ENCODE measurements around the gene FLNA.

The FLNA gene

GRCh38 chrX:154333116-154333515, 41.3 kb downstream of the FLNA start:
- no peak for DNase-seq (ENCODE audit: low spot score in 2 of 2)
- Mint-ChIP-seq H3K4me3 (no peak overlapping the region), H3K9me3 (no peaks in the 10 kb centered on the region), H3K27me3 (no peaks in the 10 kb centered on the region), H3K4me1 (peaks cover 13% of the 10 kb centered on the region), H3K27ac (no peak overlapping the region), H3K36me3 (no peaks in the 10 kb centered on the region)
- ATAC-seq (ENCODE audit: low read depth) = no peak

GRCh38 chrX:154332561-154332960, 41.9 kb downstream of the FLNA start:
- DNase-seq (ENCODE audit: low spot score in 2 of 2) = no peak
- ATAC-seq (ENCODE audit: low read depth) = no peak
- Mint-ChIP-seq H3K4me1 (peaks cover 13% of the 10 kb centered on the region), H3K9me3 (no peaks in the 10 kb centered on the region), H3K4me3 (no peak overlapping the region), H3K27ac (no peak overlapping the region), H3K36me3 (no peaks in the 10 kb centered on the region), H3K27me3 (no peaks in the 10 kb centered on the region)

GRCh38 chrX:154329294-154329693, 45.1 kb downstream of the FLNA start:
- Mint-ChIP-seq H3K36me3 (no peaks in the 10 kb centered on the region), H3K27me3 (no peaks in the 10 kb centered on the region), H3K4me3 (no peak overlapping the region), H3K4me1 (peaks cover 21% of the 10 kb centered on the region), H3K9me3 (no peaks in the 10 kb centered on the region), H3K27ac (no peak overlapping the region)
- no peak for ATAC-seq (ENCODE audit: low read depth)
- no peak for DNase-seq (ENCODE audit: low spot score in 2 of 2)

GRCh38 chrX:154328646-154329045, 45.8 kb downstream of the FLNA start:
- peaks cover 19% of the 10 kb centered on the region for H3K4me1 Mint-ChIP-seq
- H3K27me3 Mint-ChIP-seq = no peaks in the 10 kb centered on the region
- no peaks in the 10 kb centered on the region for H3K36me3 Mint-ChIP-seq
- no peaks in the 10 kb centered on the region for H3K9me3 Mint-ChIP-seq
- H3K4me3 Mint-ChIP-seq = no peak overlapping the region
- ATAC-seq (ENCODE audit: low read depth) (no peak), DNase-seq (ENCODE audit: low spot score in 2 of 2) (no peak)
- no peak overlapping the region for H3K27ac Mint-ChIP-seq

- ATAC-seq (ENCODE audit: low read depth) (peak; percentile 83), DNase-seq (ENCODE audit: low spot score in 2 of 2) (no peak)
- H3K36me3 Mint-ChIP-seq = no peaks in the 10 kb centered on the region
- H3K4me3 Mint-ChIP-seq = peak overlapping the region; percentile 11
- H3K4me1 Mint-ChIP-seq = peaks cover 21% of the 10 kb centered on the region
- no peak overlapping the region for H3K27ac Mint-ChIP-seq
- H3K27me3 Mint-ChIP-seq = no peaks in the 10 kb centered on the region
- no peaks in the 10 kb centered on the region for H3K9me3 Mint-ChIP-seq
These were observed 47.2 kb downstream of the FLNA start for GRCh38 chrX:154327038-154327820.

GRCh38 chrX:154325541-154325940, 48.9 kb downstream of the FLNA start:
- Mint-ChIP-seq H3K27me3 (no peaks in the 10 kb centered on the region), H3K9me3 (no peaks in the 10 kb centered on the region), H3K27ac (no peak overlapping the region), H3K36me3 (no peaks in the 10 kb centered on the region), H3K4me1 (peaks cover 30% of the 10 kb centered on the region), H3K4me3 (no peak overlapping the region)
- ATAC-seq (ENCODE audit: low read depth) (no peak), DNase-seq (ENCODE audit: low spot score in 2 of 2) (no peak)

- Mint-ChIP-seq H3K4me1 (peaks cover 39% of the 10 kb centered on the region), H3K27me3 (no peaks in the 10 kb centered on the region), H3K9me3 (no peaks in the 10 kb centered on the region), H3K27ac (no peak overlapping the region), H3K36me3 (no peaks in the 10 kb centered on the region), H3K4me3 (no peak overlapping the region)
- no peak for DNase-seq (ENCODE audit: low spot score in 2 of 2)
- no peak for ATAC-seq (ENCODE audit: low read depth)
These were observed 50.9 kb downstream of the FLNA start for GRCh38 chrX:154323537-154323936.

GRCh38 chrX:154322890-154323289, 51.5 kb downstream of the FLNA start:
- H3K9me3 Mint-ChIP-seq = no peaks in the 10 kb centered on the region
- peaks cover 39% of the 10 kb centered on the region for H3K4me1 Mint-ChIP-seq
- H3K27me3 Mint-ChIP-seq = no peaks in the 10 kb centered on the region
- no peak overlapping the region for H3K4me3 Mint-ChIP-seq
- no peaks in the 10 kb centered on the region for H3K36me3 Mint-ChIP-seq
- DNase-seq (ENCODE audit: low spot score in 2 of 2) (no peak), ATAC-seq (ENCODE audit: low read depth) (peak; percentile 46)
- H3K27ac Mint-ChIP-seq = peak overlapping the region; percentile 24

- Mint-ChIP-seq H3K27ac (peak overlapping the region; percentile 63), H3K4me3 (peak overlapping the region; percentile 46)
- peak; percentile 42 for ATAC-seq (ENCODE audit: low read depth)
These were observed 52.8 kb downstream of the FLNA start for GRCh38 chrX:154321594-154321993.

GRCh38 chrX:154321152-154321551, 53.3 kb downstream of the FLNA start:
- ATAC-seq (ENCODE audit: low read depth) = peak; percentile 50
- H3K4me3 Mint-ChIP-seq = peak overlapping the region; percentile 46
- peaks cover 35% of the 10 kb centered on the region for H3K4me1 Mint-ChIP-seq
- no peaks in the 10 kb centered on the region for H3K27me3 Mint-ChIP-seq
- no peak for DNase-seq (ENCODE audit: low spot score in 2 of 2)
- H3K36me3 Mint-ChIP-seq = no peaks in the 10 kb centered on the region
- H3K27ac Mint-ChIP-seq = peak overlapping the region; percentile 63
- no peaks in the 10 kb centered on the region for H3K9me3 Mint-ChIP-seq

More at GRCh38 chrX:154321594-154321993, 52.8 kb downstream of the FLNA start:
- peaks cover 38% of the 10 kb centered on the region for H3K4me1 Mint-ChIP-seq
- H3K9me3 Mint-ChIP-seq = no peaks in the 10 kb centered on the region
- DNase-seq (ENCODE audit: low spot score in 2 of 2) = no peak
- H3K36me3 Mint-ChIP-seq = no peaks in the 10 kb centered on the region
- H3K27me3 Mint-ChIP-seq = no peaks in the 10 kb centered on the region

GRCh38 chrX:154320406-154320805, 54.0 kb downstream of the FLNA start:
- H3K4me3 Mint-ChIP-seq = peak overlapping the region; percentile 27
- no peaks in the 10 kb centered on the region for H3K27me3 Mint-ChIP-seq
- H3K27ac Mint-ChIP-seq = peak overlapping the region; percentile 63
- no peaks in the 10 kb centered on the region for H3K36me3 Mint-ChIP-seq
- no peak for ATAC-seq (ENCODE audit: low read depth)
- no peaks in the 10 kb centered on the region for H3K9me3 Mint-ChIP-seq
- DNase-seq (ENCODE audit: low spot score in 2 of 2) = no peak
- peaks cover 33% of the 10 kb centered on the region for H3K4me1 Mint-ChIP-seq

- H3K36me3 Mint-ChIP-seq = no peaks in the 10 kb centered on the region
- DNase-seq (ENCODE audit: low spot score in 2 of 2) (no peak), ATAC-seq (ENCODE audit: low read depth) (peak; percentile 55)
- no peaks in the 10 kb centered on the region for H3K9me3 Mint-ChIP-seq
- no peaks in the 10 kb centered on the region for H3K27me3 Mint-ChIP-seq
- peak overlapping the region; percentile 50 for H3K4me3 Mint-ChIP-seq
- H3K27ac Mint-ChIP-seq = peak overlapping the region; percentile 79
- H3K4me1 Mint-ChIP-seq = peaks cover 25% of the 10 kb centered on the region
These were observed 56.9 kb downstream of the FLNA start for GRCh38 chrX:154317391-154317995.

- Mint-ChIP-seq H3K27ac (no peak overlapping the region), H3K4me3 (no peak overlapping the region), H3K4me1 (peaks cover 19% of the 10 kb centered on the region), H3K36me3 (no peaks in the 10 kb centered on the region), H3K27me3 (no peaks in the 10 kb centered on the region), H3K9me3 (no peaks in the 10 kb centered on the region)
- ATAC-seq (ENCODE audit: low read depth) = no peak
- no peak for DNase-seq (ENCODE audit: low spot score in 2 of 2)
These were observed 59.0 kb downstream of the FLNA start for GRCh38 chrX:154315416-154315815.

- Mint-ChIP-seq H3K36me3 (no peaks in the 10 kb centered on the region), H3K27me3 (no peaks in the 10 kb centered on the region), H3K4me1 (peaks cover 18% of the 10 kb centered on the region), H3K9me3 (no peaks in the 10 kb centered on the region), H3K4me3 (no peak overlapping the region), H3K27ac (peak overlapping the region; percentile 11)
- DNase-seq (ENCODE audit: low spot score in 2 of 2) = no peak
- no peak for ATAC-seq (ENCODE audit: low read depth)
These were observed 61.3 kb downstream of the FLNA start for GRCh38 chrX:154313147-154313546.

- H3K9me3 Mint-ChIP-seq = no peaks in the 10 kb centered on the region
- no peak overlapping the region for H3K27ac Mint-ChIP-seq
- H3K27me3 Mint-ChIP-seq = no peaks in the 10 kb centered on the region
- peaks cover 19% of the 10 kb centered on the region for H3K4me1 Mint-ChIP-seq
- no peaks in the 10 kb centered on the region for H3K36me3 Mint-ChIP-seq
- no peak overlapping the region for H3K4me3 Mint-ChIP-seq
- ATAC-seq (ENCODE audit: low read depth) = no peak
- no peak for DNase-seq (ENCODE audit: low spot score in 2 of 2)
These were observed 62.3 kb downstream of the FLNA start for GRCh38 chrX:154312116-154312515.

All from memory B cell (primary cell).